HL-60 (cell line): ENCODE measurements around the gene PAPOLB.

Source experiments
- CTCF ChIP-seq: IDR thresholded peaks from one replicate; pipeline ENCODE4 v1.5.1; 2011; ENCODE audit warnings: low read length, control low read depth, inconsistent platforms; ENCODE audit not compliant: insufficient read depth
- GABPA ChIP-seq: IDR thresholded peaks from 2 replicates; pipeline ENCODE4 v1.6.1; 2012; ENCODE audit warnings: low read depth
- POLR2AphosphoS5 ChIP-seq: IDR thresholded peaks from 2 replicates; pipeline ENCODE4 v1.6.1; 2012; ENCODE audit warnings: low read depth
- SPI1 ChIP-seq: IDR thresholded peaks from 2 replicates; pipeline ENCODE4 v1.6.1; 2012; ENCODE audit warnings: low read depth, mild to moderate bottlenecking, borderline replicate concordance
- TF ChIP-seq, protein P1 (sequence below): IDR thresholded peaks from 2 replicates; pipeline ENCODE4 v1.6.1; 2012; ENCODE audit warnings: low read depth; ENCODE audit not compliant: insufficient replicate concordance

GRCh38 chr7:4888161-4888560 is 26.3 kb upstream of the PAPOLB start:
- TF ChIP-seq CTCF = no peak
- TF ChIP-seq, protein P1, sequence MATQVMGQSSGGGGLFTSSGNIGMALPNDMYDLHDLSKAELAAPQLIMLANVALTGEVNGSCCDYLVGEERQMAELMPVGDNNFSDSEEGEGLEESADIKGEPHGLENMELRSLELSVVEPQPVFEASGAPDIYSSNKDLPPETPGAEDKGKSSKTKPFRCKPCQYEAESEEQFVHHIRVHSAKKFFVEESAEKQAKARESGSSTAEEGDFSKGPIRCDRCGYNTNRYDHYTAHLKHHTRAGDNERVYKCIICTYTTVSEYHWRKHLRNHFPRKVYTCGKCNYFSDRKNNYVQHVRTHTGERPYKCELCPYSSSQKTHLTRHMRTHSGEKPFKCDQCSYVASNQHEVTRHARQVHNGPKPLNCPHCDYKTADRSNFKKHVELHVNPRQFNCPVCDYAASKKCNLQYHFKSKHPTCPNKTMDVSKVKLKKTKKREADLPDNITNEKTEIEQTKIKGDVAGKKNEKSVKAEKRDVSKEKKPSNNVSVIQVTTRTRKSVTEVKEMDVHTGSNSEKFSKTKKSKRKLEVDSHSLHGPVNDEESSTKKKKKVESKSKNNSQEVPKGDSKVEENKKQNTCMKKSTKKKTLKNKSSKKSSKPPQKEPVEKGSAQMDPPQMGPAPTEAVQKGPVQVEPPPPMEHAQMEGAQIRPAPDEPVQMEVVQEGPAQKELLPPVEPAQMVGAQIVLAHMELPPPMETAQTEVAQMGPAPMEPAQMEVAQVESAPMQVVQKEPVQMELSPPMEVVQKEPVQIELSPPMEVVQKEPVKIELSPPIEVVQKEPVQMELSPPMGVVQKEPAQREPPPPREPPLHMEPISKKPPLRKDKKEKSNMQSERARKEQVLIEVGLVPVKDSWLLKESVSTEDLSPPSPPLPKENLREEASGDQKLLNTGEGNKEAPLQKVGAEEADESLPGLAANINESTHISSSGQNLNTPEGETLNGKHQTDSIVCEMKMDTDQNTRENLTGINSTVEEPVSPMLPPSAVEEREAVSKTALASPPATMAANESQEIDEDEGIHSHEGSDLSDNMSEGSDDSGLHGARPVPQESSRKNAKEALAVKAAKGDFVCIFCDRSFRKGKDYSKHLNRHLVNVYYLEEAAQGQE = no peak
- no peak for TF ChIP-seq POLR2AphosphoS5
- TF ChIP-seq SPI1 = no peak
- TF ChIP-seq GABPA = no peak
